SK-N-DZ (cell line): ENCODE measurements around the gene MAPK8IP2.

Experiments
- DNase-seq: peaks from one replicate; pipeline ENCODE4 v3.0.0-alpha.2; 2015; ENCODE audit warnings: low spot score

The MAPK8IP2 gene

GRCh38 chr22:50575426-50575941 is 25.1 kb upstream of the MAPK8IP2 start:
- DNase-seq, result no peak

DNA sequence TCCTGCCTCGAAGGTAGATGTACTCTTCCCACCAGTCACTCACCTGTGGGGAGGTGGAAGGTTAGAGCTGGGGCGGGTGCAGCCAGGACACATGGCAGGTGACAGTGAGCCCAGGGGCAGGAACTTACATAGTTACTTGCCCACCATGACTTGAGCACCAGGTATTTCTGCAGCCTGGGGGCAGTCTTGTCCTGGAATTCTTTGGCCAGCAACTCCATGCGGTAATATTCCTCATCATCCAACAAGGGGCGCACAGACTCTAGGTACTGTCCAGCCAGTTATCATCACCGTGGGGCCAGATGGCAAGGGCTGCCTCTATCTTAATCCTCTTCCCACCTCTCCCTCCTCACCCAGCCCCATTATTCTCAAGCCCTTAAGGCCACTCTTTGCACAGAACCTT is 24.5 kb upstream of the MAPK8IP2 start:
- peak; percentile 63 for DNase-seq

DNA sequence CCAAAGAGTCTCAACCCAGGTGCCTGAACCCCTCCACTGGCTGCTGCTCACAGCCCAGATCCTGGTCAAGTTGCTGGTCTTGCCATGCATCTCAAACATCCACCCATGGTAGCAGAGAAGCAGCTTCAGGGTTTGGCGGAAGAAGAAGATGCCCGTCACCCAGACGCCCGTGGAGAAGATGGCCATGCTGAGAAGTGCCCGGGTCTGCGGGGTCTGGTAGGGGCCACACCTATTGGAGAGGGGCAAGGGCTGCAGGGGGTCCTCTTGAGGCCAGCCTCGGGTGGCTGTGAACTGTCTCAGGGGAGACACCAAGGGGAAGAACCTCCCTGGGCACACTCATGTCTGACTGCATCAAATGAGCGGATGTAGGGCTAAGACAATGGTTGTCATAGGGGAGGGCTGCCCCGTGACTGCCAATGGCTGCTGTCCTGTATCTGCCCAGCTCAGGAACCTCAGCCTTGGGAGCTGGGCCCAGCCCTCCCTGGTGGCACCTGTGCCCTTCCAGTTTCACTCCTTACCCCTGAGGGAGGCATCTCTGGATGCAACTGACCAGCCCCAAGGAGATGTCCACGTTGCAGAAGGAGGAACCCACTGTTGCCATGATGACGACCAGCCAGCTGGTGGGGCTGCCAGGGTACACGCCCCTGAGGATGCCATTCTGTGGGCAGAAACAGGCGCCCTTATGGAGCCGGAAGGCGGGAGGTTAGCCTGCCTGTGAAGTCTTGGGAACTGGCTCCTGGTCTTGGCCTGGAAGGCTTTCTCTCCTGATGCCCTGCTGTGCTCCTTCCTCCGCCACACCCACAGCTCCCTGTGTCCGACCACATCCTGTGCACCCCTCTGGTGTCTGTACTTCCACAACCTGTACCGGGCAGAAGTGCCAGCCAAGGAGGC is 23.5 kb upstream of the MAPK8IP2 start:
- DNase-seq, result no peak

DNA sequence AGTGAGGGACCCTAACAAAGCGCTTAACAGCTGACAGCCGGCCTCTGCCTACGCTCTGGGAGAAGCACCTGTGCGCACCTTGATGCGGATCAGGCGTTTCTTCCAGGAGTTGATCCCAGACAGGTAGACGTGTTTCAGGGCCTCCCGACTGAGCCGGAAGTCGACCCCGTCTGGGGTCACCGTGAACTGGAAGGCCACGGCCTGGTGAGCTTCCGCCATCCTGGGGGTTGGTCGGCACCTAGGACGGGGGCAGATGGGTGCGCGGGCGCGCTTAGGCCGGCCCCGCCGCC is 23.0 kb upstream of the MAPK8IP2 start:
- DNase-seq, result no peak

DNA sequence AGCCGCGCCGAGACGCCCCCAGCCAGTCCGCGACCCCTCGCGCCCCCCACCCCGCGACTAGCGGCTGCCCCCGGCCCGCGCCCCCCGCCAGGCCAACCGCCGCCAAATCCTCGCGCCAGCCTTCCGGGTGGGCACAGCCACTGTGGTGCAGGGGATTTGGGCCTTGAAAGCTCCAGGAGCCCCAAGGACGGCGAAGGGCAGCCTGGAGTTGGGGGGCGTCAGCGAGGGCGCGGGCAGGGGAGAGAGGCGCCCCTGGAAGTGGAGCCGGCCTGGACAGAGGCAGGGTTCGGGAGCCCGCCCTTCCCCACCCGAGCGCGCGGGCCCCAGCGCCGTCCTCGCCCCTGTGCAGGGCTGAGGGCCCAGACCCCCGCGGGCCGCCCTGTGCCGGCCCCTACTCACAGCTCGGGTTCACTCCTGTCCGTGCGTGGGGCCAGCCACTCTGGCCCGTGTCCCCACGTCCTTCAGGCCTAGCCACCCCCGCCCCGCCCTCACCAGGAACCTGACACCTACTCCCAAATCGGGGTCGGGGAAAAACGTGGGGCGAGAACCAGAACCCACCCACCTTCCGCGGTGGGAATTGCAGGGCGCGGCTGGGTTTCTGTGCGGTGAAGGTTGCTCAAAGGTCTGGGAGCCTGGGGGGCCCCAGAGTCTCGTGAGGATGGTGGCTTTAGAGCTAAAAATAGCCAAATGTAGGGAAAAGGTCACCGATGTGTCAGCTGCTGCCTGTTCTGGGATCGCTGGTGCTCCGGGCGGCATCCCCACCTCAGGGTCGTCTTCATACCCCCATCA is 22.4 kb upstream of the MAPK8IP2 start, which contains the start of gene CPT1B:
TSS of gene CPT1B (minus strand) at position 441 of the 789 bp plus-strand sequence. CDS start 512 bp downstream, outside the sequence.
- DNase-seq, result no peak

DNA sequence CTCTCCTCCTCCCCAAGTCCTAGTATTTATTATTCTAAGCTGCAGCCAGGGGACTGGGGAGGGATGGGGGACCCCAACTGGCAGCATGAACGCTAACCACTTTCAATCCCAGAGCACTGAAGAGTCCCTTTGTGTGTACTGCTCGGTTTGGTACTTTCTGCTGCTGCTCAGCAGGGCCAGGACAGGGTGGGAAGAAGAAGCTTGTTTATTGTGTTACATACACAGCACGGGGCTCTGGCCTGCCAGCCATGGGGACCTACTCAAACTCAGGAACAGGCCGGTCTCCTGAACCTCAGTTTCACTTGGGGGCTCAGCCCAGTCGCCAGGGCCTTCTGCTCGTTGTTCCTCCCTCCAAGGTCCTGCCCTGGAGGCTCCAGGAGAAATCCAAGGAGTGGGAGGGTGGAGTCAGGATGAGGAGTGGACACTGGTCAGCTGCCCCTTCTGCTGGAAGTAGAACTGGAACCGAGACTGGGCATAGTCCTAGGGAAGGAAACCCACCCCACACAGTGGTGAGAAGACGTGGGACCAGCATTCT is 21.8 kb upstream of the MAPK8IP2 start:
- DNase-seq, result no peak

- DNase-seq, result no peak
Measured at GRCh38 chr22:50579752-50580151, 20.8 kb upstream of the MAPK8IP2 start.

DNA sequence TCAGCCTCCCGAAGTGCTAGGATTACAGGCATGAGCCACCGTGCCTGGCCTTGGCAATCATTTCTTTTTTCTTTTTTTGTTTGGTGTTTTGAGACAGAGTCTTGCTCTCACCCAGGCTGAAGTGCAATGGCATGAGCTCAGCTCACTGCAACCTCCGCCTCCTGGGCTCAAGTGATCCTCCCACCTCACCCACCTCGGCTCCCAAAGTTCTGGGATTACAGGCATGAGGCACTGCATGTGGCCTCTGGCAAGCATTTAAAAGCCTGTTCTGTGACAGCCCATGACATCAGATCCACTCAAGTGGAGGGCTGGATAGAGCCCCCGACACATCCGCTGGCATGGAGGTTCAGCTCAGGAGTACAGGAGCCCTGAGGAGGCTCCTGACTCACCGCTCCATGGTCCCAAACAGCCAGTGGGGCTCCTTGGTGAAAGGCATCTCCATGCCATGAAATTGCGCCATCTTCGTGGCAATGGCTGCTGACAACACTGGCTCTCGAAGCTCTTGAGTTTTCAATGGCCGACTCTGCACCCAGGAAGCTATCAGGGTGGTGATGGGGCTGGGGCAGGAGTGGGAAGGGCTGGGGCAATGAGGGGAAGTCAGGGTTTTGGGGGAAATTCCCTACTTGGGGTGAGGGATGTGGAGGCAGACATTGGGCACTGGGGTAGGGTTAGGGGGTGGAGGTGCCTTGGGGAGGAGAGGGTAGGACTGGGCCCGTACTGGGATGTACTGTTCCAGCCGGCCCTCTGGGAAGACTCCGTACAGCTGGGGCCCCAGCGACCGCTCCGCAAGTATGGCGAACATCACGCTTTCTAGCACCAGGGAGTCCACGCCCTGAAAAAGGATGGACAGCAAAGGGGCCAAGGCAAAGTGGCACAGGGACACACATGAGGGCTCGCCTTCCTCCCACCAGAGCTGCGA is 19.3 kb upstream of the MAPK8IP2 start:
- DNase-seq, result no peak

- DNase-seq, result peak; percentile 28
Measured at GRCh38 chr22:50581950-50582492, 18.6 kb upstream of the MAPK8IP2 start.

DNA sequence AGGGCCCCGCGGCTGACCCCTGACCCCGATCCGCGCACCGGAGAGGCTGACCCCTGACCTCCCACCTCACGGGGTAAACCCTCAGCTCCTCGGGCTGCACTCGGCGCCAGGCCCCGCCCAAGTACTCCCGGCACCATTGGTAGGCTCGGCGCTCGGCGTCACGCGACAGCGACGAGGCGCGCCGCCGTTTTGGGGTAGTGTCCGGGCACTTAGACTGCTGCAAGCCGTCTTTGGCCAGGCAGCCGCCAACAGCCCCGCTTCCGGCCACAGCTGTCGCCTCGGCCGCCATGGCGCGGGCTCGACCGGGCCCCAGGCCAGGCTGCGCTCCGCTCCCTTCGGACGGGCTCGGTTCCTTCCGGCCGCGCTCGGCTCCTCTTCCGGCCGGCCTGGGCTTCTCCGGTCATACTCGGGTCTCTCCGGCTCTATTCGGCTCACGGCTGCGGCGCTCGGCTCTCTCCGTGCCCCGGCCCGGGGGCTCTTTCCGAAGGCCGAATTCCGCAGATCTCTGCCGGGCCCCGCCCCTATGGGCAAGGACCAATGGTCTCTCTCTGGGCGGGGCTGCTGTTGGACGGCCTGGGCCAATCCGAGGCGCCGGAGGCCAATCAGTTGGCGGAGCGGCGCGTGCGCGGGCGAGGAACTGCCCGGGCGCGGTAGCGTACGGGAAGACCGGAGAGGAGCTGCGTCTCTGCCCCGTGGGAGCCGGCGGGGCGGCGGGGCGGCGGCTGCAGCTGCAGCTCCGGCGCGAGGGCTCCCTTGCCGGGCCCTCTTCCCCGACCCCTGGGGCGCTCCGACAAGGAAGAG is 17.9 kb upstream of the MAPK8IP2 start, which contains the start of gene CHKB:
TSS of gene CHKB (minus strand) at position 357 of the 801 bp plus-strand sequence. CDS start at position 289, 68 bp downstream.
- peak; percentile 98 for DNase-seq

DNA sequence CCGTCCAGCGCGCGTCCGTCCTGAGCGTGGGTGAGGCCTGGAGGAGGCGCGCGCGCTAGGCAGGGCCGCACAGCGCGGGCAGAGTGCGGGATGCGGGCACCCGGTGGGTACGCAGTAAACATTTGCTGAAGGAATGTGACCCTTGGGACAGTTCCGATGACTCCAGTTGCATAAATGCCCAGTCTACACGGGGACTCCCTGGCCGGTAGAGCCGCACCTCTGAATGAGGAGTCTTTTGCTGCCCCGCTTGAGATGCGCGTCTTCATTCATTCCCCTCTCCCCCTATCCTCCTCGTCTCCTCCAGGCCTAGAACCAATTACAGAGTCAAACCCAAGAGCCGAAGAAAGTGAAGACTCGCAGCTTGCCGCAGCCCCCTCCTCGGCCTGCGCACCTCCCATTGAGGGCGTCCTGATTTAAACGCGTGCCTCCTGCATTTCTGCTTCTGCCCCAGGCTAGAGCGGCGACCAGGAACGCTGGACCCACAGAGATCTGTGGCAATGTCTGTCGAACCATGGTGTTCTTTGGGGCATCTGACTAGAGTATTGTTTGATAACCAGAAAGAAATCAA is 17.2 kb upstream of the MAPK8IP2 start:
- no peak for DNase-seq

DNA sequence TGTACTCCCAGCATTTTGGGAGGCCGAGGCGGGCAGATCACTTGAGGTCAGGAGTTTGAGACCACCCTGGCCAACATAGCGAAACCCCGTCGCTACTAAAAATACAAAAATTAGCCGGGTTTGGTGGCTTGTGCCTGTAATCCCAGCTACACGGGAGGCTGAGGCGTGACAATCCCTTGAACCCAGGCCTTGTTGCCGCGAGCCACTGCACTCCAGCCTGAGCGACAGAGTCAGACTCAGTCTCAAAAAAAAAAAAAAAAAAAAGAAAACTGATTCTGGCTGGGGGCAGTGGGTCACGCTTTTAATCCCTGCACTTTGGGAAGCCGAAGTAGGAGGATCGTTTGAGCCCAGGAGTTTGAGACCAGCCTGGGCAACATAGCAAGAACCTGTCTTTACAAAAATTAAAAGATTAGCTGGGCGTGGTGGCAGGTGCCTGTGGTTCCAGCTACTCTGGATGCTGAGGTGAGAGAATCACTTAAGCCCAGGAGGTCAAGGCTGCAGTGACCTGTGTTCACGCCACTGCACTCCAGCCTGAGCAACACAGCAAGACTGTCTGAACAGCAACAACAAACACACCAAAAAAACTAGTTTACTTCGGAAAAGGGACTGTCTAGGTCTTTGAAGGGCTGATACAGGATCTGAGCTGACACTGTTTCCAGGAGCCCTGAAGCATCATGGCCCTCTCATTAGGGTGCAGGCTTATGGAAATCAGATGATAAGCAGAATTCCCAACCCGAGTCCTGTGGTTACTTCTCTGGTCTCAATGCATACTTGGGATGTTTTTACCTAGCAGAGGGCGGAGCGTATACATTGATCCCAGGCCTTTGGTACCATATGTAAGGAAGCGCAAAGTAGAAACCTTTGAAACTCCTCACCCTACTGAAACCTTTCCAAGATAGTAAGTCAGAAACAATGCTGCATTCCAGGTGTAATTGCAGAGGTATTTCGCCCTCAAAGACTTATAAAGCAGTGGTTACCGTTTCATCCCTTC is 16.2 kb upstream of the MAPK8IP2 start:
- DNase-seq, result no peak

- DNase-seq, result no peak
Measured at GRCh38 chr22:50585238-50585637, 15.4 kb upstream of the MAPK8IP2 start.

- no peak for DNase-seq
Measured at GRCh38 chr22:50585781-50586180, 14.8 kb upstream of the MAPK8IP2 start.

- no peak for DNase-seq
Measured at GRCh38 chr22:50586416-50586815, 14.2 kb upstream of the MAPK8IP2 start.

DNA sequence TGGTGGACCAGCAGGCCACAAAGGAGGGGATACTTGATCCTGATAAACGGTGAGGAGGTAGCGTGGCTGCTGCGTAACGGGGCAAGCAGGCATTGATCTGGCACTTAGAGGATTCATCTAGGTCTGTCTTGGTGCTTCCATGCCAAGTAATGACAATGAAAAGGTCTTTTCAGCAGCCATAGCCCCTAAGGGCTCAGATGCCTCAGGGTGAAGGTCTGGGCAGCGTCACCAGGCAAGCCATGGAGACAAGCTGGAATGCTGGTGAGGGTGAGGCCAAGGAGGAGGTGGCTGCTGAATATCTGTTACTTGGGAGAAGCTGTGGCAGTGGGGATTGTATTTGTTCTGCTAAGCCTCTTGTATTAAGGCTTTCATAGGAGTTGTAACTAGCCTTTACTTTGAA is 13.2 kb upstream of the MAPK8IP2 start:
- no peak for DNase-seq

DNA sequence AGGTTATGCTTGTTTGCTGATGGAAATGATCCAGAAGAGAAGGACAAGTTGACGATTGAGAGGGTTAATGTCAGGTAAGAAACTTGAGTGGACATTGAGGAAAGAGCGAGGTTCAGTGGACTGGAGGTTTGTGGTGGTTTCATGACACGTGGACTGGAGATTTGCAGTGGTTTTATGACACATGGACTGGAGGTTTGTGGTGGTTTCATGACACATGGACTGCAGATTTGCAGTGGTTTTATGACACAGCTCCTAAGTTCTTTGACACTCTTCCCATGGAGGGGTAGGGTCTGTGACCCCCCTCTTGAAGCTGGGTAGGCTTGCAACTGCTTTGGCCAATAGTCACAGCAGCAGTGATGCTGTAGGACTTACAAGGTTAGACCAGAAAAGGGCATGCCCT is 5.4 kb upstream of the MAPK8IP2 start:
- DNase-seq, result no peak

DNA sequence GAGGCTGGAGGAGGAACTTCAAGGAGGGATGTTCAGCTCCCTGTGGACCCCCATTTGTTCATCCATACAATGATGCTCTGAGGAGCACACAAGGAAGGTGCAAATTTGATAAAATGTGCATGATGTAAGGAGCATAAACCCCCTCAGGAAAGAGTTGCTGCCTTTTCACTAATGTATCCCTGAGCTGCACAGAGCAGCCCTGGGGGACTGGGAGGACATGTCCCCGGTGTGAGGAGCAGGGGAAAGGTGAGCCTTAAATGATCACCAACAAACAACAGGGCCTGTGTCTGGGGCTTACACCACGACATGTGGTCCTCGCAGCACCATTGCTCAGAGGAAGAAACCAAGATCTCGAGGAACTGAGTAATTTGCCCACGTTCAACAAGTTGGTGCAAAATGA is 3.5 kb upstream of the MAPK8IP2 start:
- DNase-seq, result no peak
